ENCODE results near the gene MMP20.

MMP20 gene

GRCh38 chr11:102623998-102624397, 1.1 kb downstream of the MMP20 start:
- no peak for DNase-seq (ENCODE audit: low read depth in 4 of 4, low spot score in 1 of 4)

- no peak for DNase-seq (ENCODE audit: low read depth in 4 of 4, low spot score in 1 of 4)
Observed at GRCh38 chr11:102623128-102623527, 2.0 kb downstream of the MMP20 start.

GRCh38 chr11:102622258-102622657, 2.9 kb downstream of the MMP20 start:
- no peak for DNase-seq (ENCODE audit: low read depth in 4 of 4, low spot score in 1 of 4)

GRCh38 chr11:102620818-102621561, 4.1 kb downstream of the MMP20 start:
- no peak for DNase-seq (ENCODE audit: low read depth in 4 of 4, low spot score in 1 of 4)

- no peak for DNase-seq (ENCODE audit: low read depth in 4 of 4, low spot score in 1 of 4)
Observed at GRCh38 chr11:102620179-102620578, 5.0 kb downstream of the MMP20 start.

- DNase-seq (ENCODE audit: low read depth in 4 of 4, low spot score in 1 of 4) = no peak
Observed at GRCh38 chr11:102617466-102618008, 7.6 kb downstream of the MMP20 start.

- DNase-seq (ENCODE audit: low read depth in 4 of 4, low spot score in 1 of 4) = no peak
Observed at GRCh38 chr11:102615894-102616432, 9.2 kb downstream of the MMP20 start.

GRCh38 chr11:102615077-102615893, 9.8 kb downstream of the MMP20 start:
- no peak for DNase-seq (ENCODE audit: low read depth in 4 of 4, low spot score in 1 of 4)

- no peak for DNase-seq (ENCODE audit: low read depth in 4 of 4, low spot score in 1 of 4)
Observed at GRCh38 chr11:102614485-102614884, 10.6 kb downstream of the MMP20 start.

- no peak for DNase-seq (ENCODE audit: low read depth in 4 of 4, low spot score in 1 of 4)
Observed at GRCh38 chr11:102614031-102614430, 11.1 kb downstream of the MMP20 start.

- DNase-seq (ENCODE audit: low read depth in 4 of 4, low spot score in 1 of 4) = no peak
Observed at GRCh38 chr11:102613450-102613849, 11.7 kb downstream of the MMP20 start.

GRCh38 chr11:102611291-102611690, 13.8 kb downstream of the MMP20 start:
- DNase-seq (ENCODE audit: low read depth in 4 of 4, low spot score in 1 of 4) = no peak

- DNase-seq (ENCODE audit: low read depth in 4 of 4, low spot score in 1 of 4) = no peak
Observed at GRCh38 chr11:102610200-102610599, 14.9 kb downstream of the MMP20 start.

GRCh38 chr11:102608699-102609098, 16.4 kb downstream of the MMP20 start:
- DNase-seq (ENCODE audit: low read depth in 4 of 4, low spot score in 1 of 4) = no peak

- DNase-seq (ENCODE audit: low read depth in 4 of 4, low spot score in 1 of 4) = no peak
Observed at GRCh38 chr11:102604875-102605274, 20.3 kb downstream of the MMP20 start.

GRCh38 chr11:102604011-102604410, 21.1 kb downstream of the MMP20 start:
- DNase-seq (ENCODE audit: low read depth in 4 of 4, low spot score in 1 of 4) = no peak

GRCh38 chr11:102603576-102603975, 21.6 kb downstream of the MMP20 start:
- DNase-seq (ENCODE audit: low read depth in 4 of 4, low spot score in 1 of 4) = no peak

GRCh38 chr11:102603091-102603490, 22.0 kb downstream of the MMP20 start:
- DNase-seq (ENCODE audit: low read depth in 4 of 4, low spot score in 1 of 4) = no peak

GRCh38 chr11:102600666-102601065, 24.5 kb downstream of the MMP20 start:
- no peak for DNase-seq (ENCODE audit: low read depth in 4 of 4, low spot score in 1 of 4)

- DNase-seq (ENCODE audit: low read depth in 4 of 4, low spot score in 1 of 4) = no peak
Observed at GRCh38 chr11:102599642-102600261, 25.4 kb downstream of the MMP20 start.

GRCh38 chr11:102598272-102598671, 26.9 kb downstream of the MMP20 start:
- no peak for DNase-seq (ENCODE audit: low read depth in 4 of 4, low spot score in 1 of 4)

All from stimulated activated CD4-positive, alpha-beta T cell treated with anti-CD3 and anti-CD28 coated beads, Interleukin-1b, Interleukin-23, amount 100 ng/mL, for 24 hours (primary cell).